Measurements from ENCODE around the gene OR52E8.

OR52E8 gene

GRCh38 chr11:5857590-5857989 lies at the start of gene OR52E8:
OR52E8 (minus strand) TSS chr11:5857690; CDS start chr11:5857690, 0 bp downstream.
- in situ Hi-C loops (cut with MboI; ENCODE audit: low sequenced_read_pairs): no loop called here

- in situ Hi-C loops (cut with MboI; ENCODE audit: low sequenced_read_pairs): no loop called here
These were observed 42.0 kb upstream of the OR52E8 start for GRCh38 chr11:5899534-5899933.

GRCh38 chr11:5892908-5893307 lies 35.4 kb upstream of the OR52E8 start, which contains the start of gene OR52E5:
OR52E5 (plus strand) TSS chr11:5893208; CDS start chr11:5900777, 7,569 bp downstream.
- in situ Hi-C loops (cut with MboI; ENCODE audit: low sequenced_read_pairs): no loop called here

- in situ Hi-C loops (cut with MboI; ENCODE audit: low sequenced_read_pairs): no loop called here
These were observed 33.8 kb upstream of the OR52E8 start for GRCh38 chr11:5891216-5891800.

GRCh38 chr11:5887661-5888060 lies 30.2 kb upstream of the OR52E8 start:
- in situ Hi-C loops (cut with MboI; ENCODE audit: low sequenced_read_pairs): no loop called here

DNA sequence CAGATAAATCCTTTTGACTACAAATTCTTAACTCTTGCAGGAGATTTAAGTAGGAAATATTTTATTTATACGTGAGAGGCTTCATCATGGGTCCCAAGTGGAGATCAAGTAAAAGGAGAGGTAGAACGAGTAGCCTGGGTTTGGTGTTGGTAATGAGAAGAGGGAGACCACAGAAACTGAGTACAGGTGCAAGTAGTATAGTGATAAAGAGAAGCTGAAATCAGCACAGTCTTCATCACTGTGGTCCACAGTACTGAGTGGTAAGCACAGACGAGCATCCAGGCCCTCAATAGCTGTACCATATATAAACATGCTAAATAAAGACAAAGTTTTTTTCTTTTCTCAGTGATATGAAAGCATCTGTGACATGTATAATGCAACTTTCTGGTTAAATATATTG lies 29.7 kb upstream of the OR52E8 start:
- in situ Hi-C loops (cut with MboI; ENCODE audit: low sequenced_read_pairs): no loop called here

GRCh38 chr11:5881756-5882155 lies 24.3 kb upstream of the OR52E8 start:
- in situ Hi-C loops (cut with MboI; ENCODE audit: low sequenced_read_pairs): no loop called here

GRCh38 chr11:5880329-5880728 lies 22.8 kb upstream of the OR52E8 start, which contains the start of gene OR52E4:
OR52E4 (plus strand) TSS chr11:5880629; CDS start chr11:5884293, 3,664 bp downstream.
- in situ Hi-C loops (cut with MboI; ENCODE audit: low sequenced_read_pairs): no loop called here

DNA sequence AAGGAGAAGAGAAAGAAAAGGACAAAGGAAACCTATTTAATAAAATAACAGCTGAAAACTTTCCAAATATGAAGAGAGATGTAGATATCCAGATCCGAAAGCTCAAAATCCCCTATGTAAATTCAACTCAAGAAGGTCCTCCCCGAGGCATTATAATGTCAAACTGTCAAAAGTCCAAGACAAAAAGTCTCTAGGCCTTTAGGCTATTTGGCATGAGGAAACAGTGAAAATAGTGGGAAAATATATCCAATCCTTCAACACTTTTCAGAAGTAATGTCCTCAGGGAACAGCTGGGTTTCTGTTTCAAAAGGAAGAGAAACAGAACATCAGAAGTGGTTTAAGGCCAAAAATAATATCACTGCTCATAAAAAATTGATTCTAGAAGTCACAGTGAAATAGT lies 21.1 kb upstream of the OR52E8 start:
- in situ Hi-C loops (cut with MboI; ENCODE audit: low sequenced_read_pairs): no loop called here

- in situ Hi-C loops (cut with MboI; ENCODE audit: low sequenced_read_pairs): no loop called here
These were observed 8.3 kb upstream of the OR52E8 start for GRCh38 chr11:5865826-5866225.

DNA sequence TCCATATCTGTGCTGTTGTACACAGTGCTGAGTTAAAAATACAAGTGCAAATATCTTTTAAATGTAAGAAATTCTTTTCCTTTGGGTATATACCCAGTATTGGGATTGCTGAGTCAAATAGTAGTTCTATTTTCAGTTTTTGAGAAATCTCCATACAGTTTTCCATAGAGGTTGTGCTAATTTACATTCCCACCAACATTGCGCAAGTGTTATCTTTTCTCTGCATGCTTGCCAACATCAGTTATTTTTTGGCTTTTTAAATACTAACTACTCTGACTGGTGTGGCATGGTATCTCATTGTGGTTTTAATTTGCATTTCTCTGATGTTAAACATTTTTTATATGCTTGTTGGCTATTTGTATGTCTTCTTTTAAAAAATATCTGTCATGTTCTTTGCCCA lies 6.5 kb downstream of the OR52E8 start:
- in situ Hi-C loops (cut with MboI; ENCODE audit: low sequenced_read_pairs): no loop called here

DNA sequence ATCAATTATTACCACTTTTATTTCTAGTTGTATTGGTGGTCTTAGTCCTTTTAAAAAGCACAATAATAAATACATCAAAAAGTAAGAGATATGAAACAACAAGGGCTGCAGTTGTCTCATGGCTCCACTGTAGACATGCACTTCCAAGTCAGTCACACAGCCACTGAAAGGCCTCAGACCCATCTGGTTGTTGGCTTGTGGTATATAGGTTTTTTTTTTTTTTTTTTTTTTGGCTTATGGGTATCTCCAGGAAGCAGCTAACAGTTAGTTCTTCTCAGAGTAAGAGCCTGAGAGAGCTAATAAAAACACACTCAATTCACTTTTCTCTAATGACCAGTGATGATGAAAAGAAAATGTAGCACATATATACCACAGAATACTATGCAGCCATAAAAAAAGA lies 9.8 kb downstream of the OR52E8 start:
- in situ Hi-C loops (cut with MboI; ENCODE audit: low sequenced_read_pairs): no loop called here

- in situ Hi-C loops (cut with MboI; ENCODE audit: low sequenced_read_pairs): no loop called here
These were observed 10.8 kb downstream of the OR52E8 start for GRCh38 chr11:5846701-5847100.

DNA sequence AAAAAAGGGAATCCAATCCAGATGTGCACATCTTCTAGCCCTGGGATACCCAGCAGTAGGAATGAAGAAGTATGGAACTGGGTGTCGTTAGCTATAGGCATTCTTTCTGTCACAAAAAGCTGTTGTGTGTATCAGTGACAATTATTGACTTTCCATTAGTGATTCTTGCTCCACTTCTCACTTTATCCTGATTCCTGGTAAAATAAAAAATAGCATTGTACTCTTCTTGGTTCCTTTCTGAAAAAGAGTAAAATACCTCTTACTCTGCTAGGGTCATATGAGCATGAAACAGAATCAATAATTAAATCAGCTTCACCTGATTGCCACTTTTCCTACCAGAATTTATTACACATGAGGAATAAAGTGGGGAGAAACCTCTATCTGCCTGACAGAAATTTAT lies 15.7 kb downstream of the OR52E8 start, which contains the start of gene OR52E6:
Gene OR52E6, minus strand, starts transcription at position 101 of the 400 bp plus-strand sequence. Its CDS starts 0 bp downstream, at position 101.
- in situ Hi-C loops (cut with MboI; ENCODE audit: low sequenced_read_pairs): no loop called here

DNA sequence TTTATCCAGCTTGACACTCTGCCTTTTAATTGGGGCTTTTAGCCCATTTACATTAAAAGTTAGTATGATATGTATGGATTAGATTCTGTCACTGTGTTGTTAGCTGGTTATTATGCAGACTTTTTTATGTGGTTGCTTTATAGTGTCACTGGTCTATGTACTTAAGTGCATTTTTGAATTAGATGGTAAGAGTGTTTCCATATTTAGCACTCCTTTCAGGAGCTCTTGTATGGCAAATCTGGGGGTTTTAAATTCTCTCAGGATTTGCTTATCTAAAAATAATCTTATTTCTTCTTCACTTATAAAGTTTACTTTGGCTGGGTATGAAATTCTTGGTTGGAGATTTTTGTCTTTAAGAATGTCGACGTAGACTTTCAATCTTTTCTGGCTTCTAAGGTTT lies 19.8 kb downstream of the OR52E8 start:
- in situ Hi-C loops (cut with MboI; ENCODE audit: low sequenced_read_pairs): no loop called here

GRCh38 chr11:5833446-5833845 lies 24.0 kb downstream of the OR52E8 start:
- in situ Hi-C loops (cut with MboI; ENCODE audit: low sequenced_read_pairs): no loop called here

DNA sequence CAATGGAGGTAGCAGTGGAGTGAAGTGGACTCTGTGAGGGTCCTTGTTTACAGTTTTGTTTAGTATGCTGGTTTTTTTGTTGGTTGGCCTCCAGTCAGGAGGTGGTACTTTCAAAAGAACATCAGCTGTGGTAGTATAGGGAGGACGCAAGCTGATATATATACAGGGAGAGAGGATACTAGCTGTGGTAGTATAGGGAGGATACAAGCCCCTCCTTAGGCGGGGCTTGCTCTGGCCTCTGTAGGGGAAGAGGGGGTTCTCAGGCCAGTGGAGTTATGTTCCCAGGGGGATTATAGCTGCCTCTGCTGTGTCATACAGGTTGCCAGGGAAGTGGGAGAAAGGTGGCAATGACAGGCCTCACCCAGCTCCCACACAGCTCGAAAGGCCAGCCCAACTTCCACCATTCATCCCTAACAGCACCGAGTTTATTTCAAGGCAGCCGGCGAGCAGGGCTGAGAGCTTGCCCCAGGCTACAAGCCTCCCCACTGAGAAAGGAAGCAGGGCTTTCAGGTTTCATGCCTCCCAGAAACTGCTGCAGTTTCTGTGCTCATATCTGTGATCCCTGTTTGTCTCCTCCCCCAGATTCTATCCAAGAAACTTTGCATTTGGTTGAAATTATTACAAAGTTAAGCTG lies 26.2 kb downstream of the OR52E8 start:
- in situ Hi-C loops (cut with MboI; ENCODE audit: low sequenced_read_pairs): no loop called here

DNA sequence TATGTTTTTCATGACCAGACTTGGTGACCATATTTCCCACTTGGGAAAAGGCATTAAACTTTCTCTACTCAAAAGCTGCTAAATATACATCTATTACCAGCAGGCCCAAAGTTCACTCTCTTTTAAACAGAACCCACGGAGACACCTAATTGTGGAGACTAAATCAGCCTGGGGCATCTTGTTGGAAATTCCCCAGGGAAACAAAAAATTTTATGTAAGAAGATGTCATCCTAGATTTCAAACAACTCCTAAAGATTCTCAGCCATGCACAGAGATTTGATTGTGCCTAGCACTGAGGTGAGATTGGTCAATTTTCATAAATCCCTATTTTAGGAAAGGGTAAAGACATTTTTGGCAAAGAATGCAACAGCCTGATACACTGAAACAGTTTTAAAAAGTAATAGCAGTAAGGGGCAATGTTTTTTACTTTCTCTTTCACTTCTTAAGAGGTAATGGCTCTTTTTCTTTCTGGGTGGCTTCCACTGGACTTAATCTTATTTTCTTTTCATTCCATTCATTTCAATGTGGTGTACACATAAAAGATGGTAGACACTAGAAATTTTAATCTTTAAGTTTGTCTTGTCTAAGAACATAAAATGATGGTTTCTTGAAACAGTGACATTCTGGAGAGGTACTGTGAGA lies 39.1 kb downstream of the OR52E8 start:
- in situ Hi-C loops (cut with MboI; ENCODE audit: low sequenced_read_pairs): no loop called here

DNA sequence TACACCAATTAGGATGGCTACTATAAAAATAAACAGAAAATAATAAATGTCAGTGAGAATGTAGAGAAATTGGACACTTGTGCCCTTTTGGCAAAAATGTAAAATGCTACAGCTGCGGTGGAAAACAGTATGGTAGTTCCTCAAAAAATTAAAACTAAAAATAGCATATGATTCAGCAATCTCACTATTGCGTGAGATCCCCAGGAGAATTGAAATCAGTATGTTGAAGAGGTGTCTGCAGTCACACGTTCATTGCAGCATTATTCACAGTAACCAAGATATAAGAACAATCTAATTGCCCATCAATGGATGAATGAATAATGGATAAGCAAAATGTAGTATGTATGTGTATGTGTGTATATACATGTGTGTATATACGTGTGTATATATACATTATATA lies 42.0 kb downstream of the OR52E8 start:
- in situ Hi-C loops (cut with MboI; ENCODE audit: low sequenced_read_pairs): no loop called here

GRCh38 chr11:5809905-5810795 lies 47.3 kb downstream of the OR52E8 start:
- in situ Hi-C loops (cut with MboI; ENCODE audit: low sequenced_read_pairs): no loop called here

DNA sequence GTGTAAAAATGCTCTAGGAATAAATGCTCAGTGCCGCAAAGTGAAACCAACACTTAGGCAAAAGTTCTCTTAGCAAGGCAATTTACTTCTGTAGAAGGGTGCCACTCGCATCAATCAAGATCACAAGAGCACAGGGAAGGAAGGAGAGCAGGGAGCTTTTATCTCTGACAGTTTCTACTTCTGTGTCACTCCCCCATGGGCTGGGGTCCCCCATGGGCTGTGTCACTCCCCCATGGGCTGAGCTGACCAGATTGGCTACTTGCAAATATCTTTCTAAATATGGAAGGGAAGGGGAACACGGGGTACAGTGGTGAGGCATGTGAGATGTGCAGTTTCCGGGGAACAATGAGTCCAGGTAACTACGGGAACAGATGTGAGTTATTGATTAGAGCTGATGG lies 48.4 kb downstream of the OR52E8 start:
- in situ Hi-C loops (cut with MboI; ENCODE audit: low sequenced_read_pairs): no loop called here

All from HL-60/S4 treated with phorbol 12-myristate 13-acetate at 8.2 ng/mL for 4 days and 3 days (cell line).